ENCODE data around the gene CTAGE6.
"Not testable (repeated sequence)": the region's sequence is repeated elsewhere in the genome, so short reads cannot be mapped to it uniquely, and the experiment has no call there.

The CTAGE6 gene

DNA sequence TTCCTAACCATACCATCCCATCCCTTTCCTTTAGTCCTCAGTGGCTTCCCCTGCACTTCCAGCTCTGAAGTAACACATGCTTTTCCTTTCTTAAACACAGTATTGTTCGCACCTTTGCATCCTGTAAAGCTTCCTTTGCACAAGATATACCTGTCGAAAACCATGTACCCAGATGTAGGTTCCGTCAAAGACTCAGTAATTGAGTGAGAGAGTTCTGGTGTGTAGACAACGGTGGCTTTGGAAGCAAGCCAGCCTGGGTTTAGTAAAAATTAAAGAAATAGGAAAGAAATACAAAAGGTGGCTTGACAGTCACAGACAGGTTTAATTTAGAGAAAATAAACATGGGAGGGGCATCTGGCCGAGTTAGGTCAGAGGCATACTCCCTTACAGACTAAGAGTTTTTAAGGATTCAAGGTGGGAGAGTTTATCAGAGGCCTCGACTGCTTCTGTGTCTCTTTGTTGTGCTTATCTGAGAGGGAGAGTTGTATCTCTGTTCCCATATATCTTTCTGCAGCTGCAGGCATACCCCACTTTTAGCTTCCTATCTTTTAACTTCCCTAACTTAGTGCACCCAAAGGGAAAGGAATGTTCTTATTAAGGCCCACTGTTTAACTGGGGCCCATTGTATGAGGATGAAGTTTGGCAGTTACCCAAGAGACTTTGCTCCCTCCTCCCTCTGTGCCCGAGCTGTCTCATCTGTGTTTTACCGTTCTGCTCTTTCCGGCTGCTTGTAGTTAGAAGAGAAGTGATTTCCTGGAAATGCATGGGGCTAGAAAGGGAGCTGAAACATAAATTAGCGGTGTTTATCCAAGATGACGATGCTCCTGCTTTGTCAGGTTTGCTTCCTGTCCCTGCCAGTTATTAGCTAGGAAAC lies 42.7 kb downstream of the CTAGE6 start:
- DNase-seq: not testable (repeated sequence)

DNA sequence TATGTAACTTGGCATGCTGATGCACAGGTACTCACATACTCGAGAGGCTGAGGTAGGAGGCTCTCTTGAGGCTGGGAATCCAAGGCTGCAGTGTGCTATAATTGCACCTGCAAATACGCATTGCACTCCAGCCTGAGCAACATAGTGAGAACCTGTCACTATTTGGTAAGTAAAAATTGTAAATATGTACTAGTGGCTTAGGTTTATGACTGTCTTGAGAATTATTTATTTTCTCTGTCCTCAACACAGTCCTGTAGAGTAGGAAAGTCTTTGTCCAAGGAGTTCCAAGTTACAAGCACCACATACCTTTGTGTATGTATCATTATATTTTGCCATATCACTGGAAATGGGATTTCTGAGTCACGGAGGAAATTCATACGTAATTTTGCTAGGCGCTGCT lies 45.1 kb downstream of the CTAGE6 start:
- DNase-seq: not testable (repeated sequence)

DNA sequence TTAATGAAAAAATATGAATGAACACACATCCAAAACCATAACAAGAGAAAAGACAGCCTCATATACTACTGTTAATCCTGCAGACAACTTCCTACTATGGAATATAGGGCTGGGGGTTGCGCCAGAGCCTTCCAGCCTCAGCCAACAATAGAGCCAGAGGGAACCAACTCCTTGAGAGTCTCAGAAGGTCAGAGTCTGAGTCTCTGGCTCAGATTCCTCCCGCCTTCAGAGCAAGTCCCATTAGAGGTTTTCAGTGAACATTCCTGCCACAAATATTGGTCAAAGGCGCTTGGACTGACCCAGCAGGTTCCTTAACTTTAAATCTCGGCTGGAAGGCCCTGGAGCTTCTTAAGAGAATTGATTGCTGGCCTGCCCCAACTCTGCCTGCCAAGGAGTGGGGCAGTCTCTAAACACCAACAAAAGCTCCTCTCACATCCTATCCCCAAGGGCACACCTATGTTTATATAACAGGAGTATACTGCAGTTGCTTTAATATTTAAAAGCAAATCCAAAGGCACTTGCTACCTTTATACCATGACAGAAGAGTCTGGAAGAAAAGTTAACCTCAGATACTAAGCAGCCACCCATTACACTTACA lies 45.7 kb downstream of the CTAGE6 start:
- DNase-seq: not testable (repeated sequence)

DNA sequence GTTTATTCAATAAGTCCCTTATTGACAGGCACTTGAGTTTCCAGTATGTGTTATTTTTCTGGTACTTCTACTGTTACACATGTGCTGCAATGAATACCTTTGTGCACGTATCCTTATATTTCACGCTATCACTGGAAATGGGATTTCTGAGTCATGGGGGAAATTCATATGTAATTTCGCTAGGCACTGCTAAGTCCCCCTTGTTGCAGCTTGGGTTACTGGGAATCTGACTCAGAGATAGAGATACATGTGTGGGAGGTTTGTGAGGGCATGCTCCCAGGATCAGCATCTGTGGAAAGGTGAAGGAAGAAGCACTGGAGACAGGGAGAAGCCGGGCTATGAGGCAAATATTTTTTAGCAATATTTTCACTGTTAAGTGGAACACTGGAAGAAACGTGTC lies 47.6 kb downstream of the CTAGE6 start:
- not testable (repeated sequence) for DNase-seq

Data from KG1 (cell line).